LoVo (cell line): ENCODE data around the gene OLFML2A.
"Not testable (repeated sequence)": the region's sequence is repeated elsewhere in the genome, so short reads cannot be mapped to it uniquely, and the experiment has no call there.

Experiments
- DNase-seq: peaks from one replicate; pipeline ENCODE4 v3.0.0-alpha.2; 2016; ENCODE audit warnings: low spot score

OLFML2A gene

DNA sequence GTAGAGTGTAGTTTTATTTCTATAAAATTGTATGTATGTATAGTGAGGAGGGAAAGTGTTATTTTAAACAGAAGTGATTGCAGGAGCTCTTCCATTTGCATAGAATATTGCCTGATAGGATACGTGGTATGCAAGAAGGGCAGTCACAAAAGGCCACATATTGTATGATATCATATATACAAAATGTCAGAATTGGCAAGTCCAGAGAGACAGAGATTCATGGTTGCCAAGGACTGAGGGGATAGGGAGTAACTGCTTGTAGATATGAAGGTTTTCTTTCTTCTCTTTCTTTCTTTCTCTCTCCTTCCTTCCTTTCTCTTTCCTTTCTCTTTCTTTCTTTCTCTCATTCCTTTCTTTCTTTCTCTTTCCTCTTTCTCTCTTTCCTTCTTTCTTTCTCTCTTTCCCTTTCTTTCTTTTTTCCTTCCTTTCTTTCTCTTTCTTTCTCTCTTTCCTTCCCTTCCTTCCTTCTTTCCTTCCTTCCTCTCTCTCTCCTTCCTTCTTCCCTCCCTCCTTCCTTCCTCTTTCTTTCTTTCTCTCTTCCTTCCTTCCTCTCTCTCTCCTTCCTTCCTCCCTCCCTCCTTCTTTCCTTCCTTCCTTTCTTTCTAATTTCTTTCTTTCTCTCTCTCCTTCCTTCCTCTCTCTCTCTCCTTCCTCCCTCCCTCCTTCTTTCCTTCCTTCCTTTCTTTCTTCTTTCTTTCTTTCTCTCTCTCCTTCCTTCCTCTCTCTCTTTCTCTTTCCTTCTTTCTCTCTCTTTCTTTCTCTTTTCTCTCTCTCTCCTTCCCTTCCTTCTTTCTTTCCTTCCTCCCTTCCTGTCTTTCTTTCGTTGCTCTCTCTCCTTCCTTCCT lies 51.8 kb downstream of the OLFML2A start:
- no peak for DNase-seq

GRCh38 chr9:124829334-124829669 lies 52.4 kb downstream of the OLFML2A start:
- no peak for DNase-seq

DNA sequence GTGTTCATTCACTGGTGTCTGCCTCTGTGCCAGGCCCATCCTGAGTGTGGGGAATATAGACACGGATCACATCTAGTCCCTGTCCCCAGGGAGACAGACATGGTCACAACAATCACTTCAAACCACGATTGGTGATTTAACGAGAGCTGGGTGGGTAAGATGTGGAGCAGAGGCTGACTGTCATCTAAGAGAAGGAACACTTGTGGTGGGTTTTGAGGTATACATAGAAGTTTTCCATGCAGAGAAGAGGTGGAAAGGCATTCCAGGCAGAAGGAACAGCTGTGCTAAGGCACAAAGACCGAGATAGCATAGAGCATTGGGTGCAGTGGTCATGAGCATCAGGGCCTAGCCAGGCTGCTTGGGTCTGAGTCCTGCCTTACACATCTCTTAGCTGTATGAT lies 53.7 kb downstream of the OLFML2A start:
- no peak for DNase-seq

- no peak for DNase-seq
These were observed 54.9 kb downstream of the OLFML2A start for GRCh38 chr9:124831642-124832364.

GRCh38 chr9:124834591-124834990 lies 57.7 kb downstream of the OLFML2A start:
- DNase-seq = peak; percentile 87

DNA sequence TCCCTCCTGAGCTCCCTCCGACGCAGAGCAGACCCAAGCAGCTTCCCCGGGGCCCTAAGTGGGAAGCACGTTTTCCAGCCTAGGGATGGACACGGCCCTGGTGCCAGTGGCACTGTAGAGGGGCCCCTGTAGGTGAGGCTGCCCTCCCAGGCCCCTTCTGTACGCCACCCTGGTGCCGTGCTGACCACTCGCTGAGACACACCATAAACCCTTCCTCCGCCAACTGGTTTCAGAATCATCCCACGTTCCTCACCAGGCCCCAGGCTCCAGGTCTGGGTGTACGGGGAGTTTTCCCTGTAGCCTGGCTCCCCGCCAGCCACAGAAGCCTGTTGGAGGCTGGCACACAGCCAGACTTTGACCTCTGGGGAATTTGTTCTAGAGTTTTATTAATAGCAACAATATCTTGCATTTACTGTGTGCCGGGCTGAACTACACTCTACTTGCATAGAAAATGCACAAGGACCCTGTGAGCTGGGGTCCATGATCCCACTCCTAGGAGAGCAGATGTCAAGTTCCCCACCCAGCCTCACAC lies 58.2 kb downstream of the OLFML2A start:
- peak; percentile 87 for DNase-seq

DNA sequence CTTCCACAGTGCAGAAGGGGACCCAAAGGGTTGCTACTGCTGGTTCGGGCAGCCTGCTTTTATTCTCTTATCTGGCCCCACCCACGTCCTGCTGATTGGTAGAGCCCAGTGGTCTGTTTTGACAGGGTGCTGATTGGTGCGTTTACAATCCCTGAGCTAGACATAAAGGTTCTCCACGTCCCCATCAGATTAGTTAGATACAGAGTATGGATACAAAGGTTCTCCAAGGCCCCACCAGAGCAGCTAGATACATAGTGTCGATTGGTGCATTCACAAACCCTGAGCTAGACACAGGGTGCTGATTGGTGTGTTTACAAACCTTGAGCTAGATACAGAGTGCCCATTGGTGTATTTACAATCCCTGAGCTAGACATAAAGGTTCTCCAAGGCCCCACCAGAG lies 61.2 kb downstream of the OLFML2A start:
- not testable (repeated sequence) for DNase-seq

GRCh38 chr9:124838567-124839275 lies 61.8 kb downstream of the OLFML2A start:
- DNase-seq = not testable (repeated sequence)

DNA sequence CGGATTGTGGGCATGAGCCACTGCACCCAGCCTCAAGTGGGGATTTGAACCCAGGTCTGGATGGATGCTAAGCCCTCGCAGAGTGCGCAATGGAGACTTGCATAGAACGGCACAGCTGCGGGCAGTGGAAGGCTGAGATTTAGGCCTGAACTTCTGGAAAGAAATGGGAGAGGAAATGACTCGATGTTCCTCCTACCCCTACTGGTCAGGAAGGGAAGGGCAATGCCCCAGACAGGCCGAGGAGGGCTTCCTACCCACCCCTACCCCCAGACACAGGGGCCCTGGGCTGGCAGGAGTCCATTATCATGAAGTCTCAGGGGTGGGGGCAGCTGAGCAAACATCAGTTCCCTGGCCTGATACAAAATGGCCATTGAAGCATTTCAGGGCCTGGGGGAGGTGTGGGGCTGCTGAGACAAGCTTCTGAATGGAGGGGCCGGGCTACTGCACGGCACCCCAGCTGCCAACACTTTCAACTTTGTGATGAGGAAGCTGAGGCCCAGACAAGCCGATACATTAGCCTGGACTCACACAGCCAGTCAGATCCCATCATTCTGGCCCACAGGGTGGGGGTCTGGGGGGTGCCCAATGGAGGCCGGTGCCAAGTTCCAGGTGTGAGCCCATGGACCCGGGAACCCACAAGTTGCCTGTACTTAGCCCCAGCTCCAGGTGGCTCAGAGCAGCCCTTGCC lies 62.8 kb downstream of the OLFML2A start:
- DNase-seq = no peak

GRCh38 chr9:124840300-124840833 lies 63.4 kb downstream of the OLFML2A start:
- DNase-seq = no peak

GRCh38 chr9:124841075-124841821 lies 64.3 kb downstream of the OLFML2A start:
- no peak for DNase-seq

GRCh38 chr9:124843456-124844034 lies 66.6 kb downstream of the OLFML2A start:
- DNase-seq = no peak

- no peak for DNase-seq
These were observed 67.4 kb downstream of the OLFML2A start for GRCh38 chr9:124844291-124844690.

DNA sequence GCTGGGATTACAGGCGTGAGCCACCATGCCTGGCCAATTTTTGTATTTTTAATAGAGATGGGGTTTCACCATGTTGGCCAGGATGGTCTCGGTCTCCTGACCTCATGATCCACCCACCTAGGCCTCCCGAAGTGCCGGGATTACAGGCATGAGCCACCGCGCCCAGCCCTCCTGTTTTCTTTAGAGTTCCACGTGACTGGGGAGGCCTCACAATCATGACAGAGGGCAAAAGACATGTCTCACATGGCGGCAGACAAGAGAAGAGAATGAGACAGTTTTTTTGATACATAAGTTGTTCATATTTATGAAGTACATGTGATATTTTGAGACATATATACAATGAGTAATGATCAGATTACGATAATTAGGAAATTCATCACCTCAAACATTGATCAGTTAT lies 69.5 kb downstream of the OLFML2A start:
- not testable (repeated sequence) for DNase-seq

GRCh38 chr9:124846969-124847368 lies 70.0 kb downstream of the OLFML2A start:
- no peak for DNase-seq

GRCh38 chr9:124849801-124850200 lies 72.9 kb downstream of the OLFML2A start:
- DNase-seq = no peak

GRCh38 chr9:124852121-124852828 lies 75.3 kb downstream of the OLFML2A start:
- DNase-seq = no peak

DNA sequence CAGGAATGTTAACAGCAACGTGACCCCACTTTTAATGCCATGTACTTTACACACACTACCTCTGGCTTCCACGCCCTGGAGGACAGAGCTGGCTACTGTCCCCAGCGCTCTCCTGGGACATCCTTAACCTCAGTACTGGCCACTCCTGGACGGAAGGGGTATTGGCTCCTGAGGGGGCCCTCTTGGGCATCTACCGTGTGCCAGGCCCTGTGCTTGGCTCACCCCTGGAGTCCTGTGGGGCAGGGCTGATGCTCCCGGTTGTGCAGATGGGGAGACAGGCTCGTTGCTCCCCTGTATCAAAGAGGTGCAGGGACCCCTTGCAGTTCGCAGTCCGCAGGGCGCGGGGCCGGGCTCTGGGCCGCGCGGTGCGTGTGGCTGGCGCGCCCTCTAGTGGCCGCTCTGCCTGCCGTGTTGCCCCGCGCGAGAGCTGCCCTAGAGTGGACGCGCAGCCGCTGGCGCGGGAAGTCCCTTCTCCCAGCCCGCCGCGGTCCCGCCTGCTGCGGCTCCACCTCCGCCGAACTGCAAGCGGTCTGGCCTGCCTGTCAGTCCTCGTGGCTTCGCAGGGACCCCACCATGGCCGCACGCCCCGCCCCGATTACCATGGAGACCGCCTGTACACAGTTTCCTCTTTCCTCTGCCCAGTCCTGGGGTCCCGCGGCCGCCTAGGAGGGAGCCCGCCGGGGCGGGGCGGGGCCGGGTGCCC lies 76.0 kb downstream of the OLFML2A start, which contains the start of gene WDR38:
TSS of gene WDR38 (plus strand) at position 632 of the 703 bp plus-strand sequence. CDS start 72 bp downstream, outside the sequence.
- peak; percentile 84 for DNase-seq

DNA sequence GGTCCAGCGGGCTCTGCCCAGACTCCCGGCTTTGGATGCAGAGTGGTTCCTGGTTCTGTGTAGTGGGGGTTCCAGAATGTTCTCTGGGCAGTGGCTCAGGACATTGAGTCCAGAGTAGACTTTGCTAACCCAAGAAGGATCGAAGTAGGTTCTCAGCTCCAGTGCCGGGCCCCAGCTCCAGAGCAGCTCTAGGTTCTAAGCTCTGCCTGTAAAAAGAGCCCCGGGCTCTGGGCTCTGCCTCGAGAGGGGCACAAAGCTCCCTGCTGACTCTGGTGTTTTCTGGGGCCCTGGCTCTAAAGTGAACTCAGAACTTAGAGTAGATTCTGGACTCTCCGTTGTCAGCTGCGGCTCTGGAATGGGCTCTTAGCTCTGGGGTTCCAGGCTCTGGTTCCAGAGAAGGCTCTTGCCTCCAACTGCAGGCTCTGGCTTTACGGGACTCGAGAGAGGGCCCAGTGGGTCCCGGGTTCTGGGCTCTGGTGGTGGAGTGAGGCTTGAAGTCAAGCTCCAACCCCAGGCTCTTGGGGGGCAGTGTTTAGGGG lies 76.7 kb downstream of the OLFML2A start:
- DNase-seq = no peak
